ENCODE results near the gene AFF3.
A peak's percentile ranks its signal among the peaks of the same experiment; 100 is the strongest.

AFF3 gene

GRCh38 chr2:100135415-100135814, 7.0 kb downstream of the AFF3 start:
- no peaks in the 10 kb centered on the region for H3K9me3 Mint-ChIP-seq
- no peak for TF ChIP-seq CTCF (IDR thresholded peaks at IDR 0.05)
- no peak for DNase-seq
- H3K36me3 Mint-ChIP-seq (ENCODE audit: low read depth), result no peaks in the 10 kb centered on the region
- peaks cover 6% of the 10 kb centered on the region for H3K27me3 Mint-ChIP-seq (ENCODE audit: low read depth, poor library complexity)
- H3K4me1 Mint-ChIP-seq, result peaks cover 15% of the 10 kb centered on the region
- H3K27ac Mint-ChIP-seq, result no peak overlapping the region
- no peak overlapping the region for H3K4me3 Mint-ChIP-seq

GRCh38 chr2:100130595-100131391, 11.6 kb downstream of the AFF3 start:
- peaks cover 7% of the 10 kb centered on the region for H3K27me3 Mint-ChIP-seq (ENCODE audit: low read depth, poor library complexity)
- no peaks in the 10 kb centered on the region for H3K9me3 Mint-ChIP-seq
- no peak overlapping the region for H3K4me3 Mint-ChIP-seq
- peaks cover 35% of the 10 kb centered on the region for H3K4me1 Mint-ChIP-seq
- no peaks in the 10 kb centered on the region for H3K36me3 Mint-ChIP-seq (ENCODE audit: low read depth)
- no peak overlapping the region for H3K27ac Mint-ChIP-seq
- TF ChIP-seq CTCF (IDR thresholded peaks at IDR 0.05), result no peak
- DNase-seq, result no peak

- peaks cover 15% of the 10 kb centered on the region for H3K9me3 Mint-ChIP-seq
These were observed 15.4 kb downstream of the AFF3 start for GRCh38 chr2:100126897-100127401.

GRCh38 chr2:100126201-100126600, 16.2 kb downstream of the AFF3 start:
- Mint-ChIP-seq H3K4me3 (no peak overlapping the region), H3K27me3 (ENCODE audit: low read depth, poor library complexity) (peaks cover 3% of the 10 kb centered on the region), H3K27ac (no peak overlapping the region), H3K36me3 (ENCODE audit: low read depth) (peaks cover 9% of the 10 kb centered on the region), H3K4me1 (peaks cover 60% of the 10 kb centered on the region), H3K9me3 (peaks cover 15% of the 10 kb centered on the region)
- no peak for DNase-seq
- TF ChIP-seq CTCF (IDR thresholded peaks at IDR 0.05), result no peak

More at GRCh38 chr2:100126897-100127401, 15.4 kb downstream of the AFF3 start:
- H3K36me3 Mint-ChIP-seq (ENCODE audit: low read depth), result peaks cover 5% of the 10 kb centered on the region
- TF ChIP-seq CTCF (IDR thresholded peaks at IDR 0.05), result no peak
- H3K4me1 Mint-ChIP-seq, result peaks cover 60% of the 10 kb centered on the region
- H3K27me3 Mint-ChIP-seq (ENCODE audit: low read depth, poor library complexity), result peaks cover 7% of the 10 kb centered on the region
- DNase-seq, result no peak
- no peak overlapping the region for H3K27ac Mint-ChIP-seq
- H3K4me3 Mint-ChIP-seq, result no peak overlapping the region

GRCh38 chr2:100125626-100126025, 16.8 kb downstream of the AFF3 start:
- H3K4me3 Mint-ChIP-seq, result no peak overlapping the region
- peaks cover 15% of the 10 kb centered on the region for H3K9me3 Mint-ChIP-seq
- peak overlapping the region; percentile 82 for H3K27ac Mint-ChIP-seq
- no peak for DNase-seq
- no peak for TF ChIP-seq CTCF (IDR thresholded peaks at IDR 0.05)
- H3K27me3 Mint-ChIP-seq (ENCODE audit: low read depth, poor library complexity), result peaks cover 3% of the 10 kb centered on the region
- peaks cover 10% of the 10 kb centered on the region for H3K36me3 Mint-ChIP-seq (ENCODE audit: low read depth)
- peaks cover 60% of the 10 kb centered on the region for H3K4me1 Mint-ChIP-seq

- peaks cover 15% of the 10 kb centered on the region for H3K9me3 Mint-ChIP-seq
- peaks cover 3% of the 10 kb centered on the region for H3K27me3 Mint-ChIP-seq (ENCODE audit: low read depth, poor library complexity)
- no peak for DNase-seq
- no peak overlapping the region for H3K4me3 Mint-ChIP-seq
- H3K4me1 Mint-ChIP-seq, result peaks cover 60% of the 10 kb centered on the region
- peak overlapping the region; percentile 15 for H3K27ac Mint-ChIP-seq
- no peak for TF ChIP-seq CTCF (IDR thresholded peaks at IDR 0.05)
- H3K36me3 Mint-ChIP-seq (ENCODE audit: low read depth), result peaks cover 10% of the 10 kb centered on the region
These were observed 17.6 kb downstream of the AFF3 start for GRCh38 chr2:100124761-100125160.
